BJ (cell line): ENCODE measurements around the gene CRACR2B. TPM values are rescaled to one million over a fixed set of nuclear protein-coding genes. Genes with fewer than 3 reads are reported as not detected.

Source experiments
- CTCF ChIA-PET: fragments of 350-600 bp; formaldehyde crosslinking; extraction: SDS; loops from one replicate; lab custom pipeline; 2021; ENCODE audit warnings: antibody characterized with exemption, inconsistent platforms; lab: Yijun Ruan, JAX
- POLR2A ChIA-PET: fragments of 300-600 bp; sonication (Branson Sonifier 250); formaldehyde crosslinking; extraction: SDS; loops from one replicate; lab custom pipeline; 2021; ENCODE audit warnings: antibody characterized with exemption; lab: Charles Lee
- DNase-seq: peaks from one replicate; pipeline ENCODE4 v3.0.0-alpha.2; 2011; ENCODE audit warnings: low read depth
- H3K27me3 ChIP-seq: 2 replicates; pipeline ENCODE4 v1.6.0; 2011; ENCODE audit warnings: low read length; ENCODE audit not compliant: control insufficient read depth, insufficient read depth
- H3K36me3 ChIP-seq: 2 replicates; pipeline ENCODE4 v1.5.1; 2011; ENCODE audit warnings: low read length; ENCODE audit not compliant: control insufficient read depth, insufficient read depth
- H3K4me3 ChIP-seq: 2 replicates; pipeline ENCODE4 v1.5.1; 2011; ENCODE audit warnings: low read depth, mild to moderate bottlenecking, control low read depth, low read length
- polyA plus RNA-seq: library from polyadenylated mRNA; depleted of rRNA; stranded (reverse); fragments of >200 nt; gene quantifications from 2 replicates; pipeline ENCODE4 v1.2.3, GENCODE V29; 2011
- TF ChIP-seq, protein P1 (sequence below): IDR thresholded peaks from 2 replicates; pipeline ENCODE4 v1.5.1; 2011; ENCODE audit warnings: low read depth, mild to moderate bottlenecking, control low read depth, inconsistent platforms, low read length, moderate library complexity; ENCODE audit not compliant: insufficient read depth

Gene CRACR2B
- polyA plus RNA-seq, 1 experiment: 0.16 TPM

DNA sequence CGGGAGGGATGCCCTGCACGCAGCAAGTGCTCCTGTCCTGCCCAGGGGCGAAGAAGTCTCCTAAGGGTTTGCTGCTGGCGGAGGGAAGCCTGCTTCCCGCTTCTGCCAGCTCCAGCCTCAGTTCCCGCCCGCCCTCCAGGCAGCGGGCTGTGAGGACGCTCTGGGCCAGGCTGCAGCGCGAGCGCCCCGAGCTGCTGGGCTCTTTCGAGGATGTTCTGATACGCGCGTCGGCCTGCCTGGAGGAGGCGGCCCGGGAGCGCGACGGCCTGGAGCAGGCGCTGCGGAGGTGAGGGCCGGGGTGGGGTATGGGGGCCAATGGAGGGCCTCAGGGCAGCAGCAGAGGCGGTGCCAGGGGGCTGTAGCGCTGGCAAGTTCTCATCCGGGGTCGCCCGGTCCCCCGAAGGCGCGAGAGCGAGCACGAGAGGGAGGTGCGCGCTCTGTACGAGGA lies 2.2 kb downstream of the CRACR2B start:
- ChIA-PET CTCF (interaction anchor here (0.7 to 2.5 kb wide), 3 partner anchors 8 to 11 kb away, joined by 3 to 8 read pairs (median 3); partner anchors contain the start of gene PNPLA2), POLR2A (interaction anchor here (0.5 to 1.0 kb wide), 2 partner anchors 11 to 15 kb away, joined by 11 to 13 read pairs; partner anchors contain the start of gene PNPLA2)
- H3K4me3 ChIP-seq: peak overlapping the region; percentile 23
- peaks cover 8% of the 10 kb centered on the region for H3K36me3 ChIP-seq
- TF ChIP-seq, protein P1, sequence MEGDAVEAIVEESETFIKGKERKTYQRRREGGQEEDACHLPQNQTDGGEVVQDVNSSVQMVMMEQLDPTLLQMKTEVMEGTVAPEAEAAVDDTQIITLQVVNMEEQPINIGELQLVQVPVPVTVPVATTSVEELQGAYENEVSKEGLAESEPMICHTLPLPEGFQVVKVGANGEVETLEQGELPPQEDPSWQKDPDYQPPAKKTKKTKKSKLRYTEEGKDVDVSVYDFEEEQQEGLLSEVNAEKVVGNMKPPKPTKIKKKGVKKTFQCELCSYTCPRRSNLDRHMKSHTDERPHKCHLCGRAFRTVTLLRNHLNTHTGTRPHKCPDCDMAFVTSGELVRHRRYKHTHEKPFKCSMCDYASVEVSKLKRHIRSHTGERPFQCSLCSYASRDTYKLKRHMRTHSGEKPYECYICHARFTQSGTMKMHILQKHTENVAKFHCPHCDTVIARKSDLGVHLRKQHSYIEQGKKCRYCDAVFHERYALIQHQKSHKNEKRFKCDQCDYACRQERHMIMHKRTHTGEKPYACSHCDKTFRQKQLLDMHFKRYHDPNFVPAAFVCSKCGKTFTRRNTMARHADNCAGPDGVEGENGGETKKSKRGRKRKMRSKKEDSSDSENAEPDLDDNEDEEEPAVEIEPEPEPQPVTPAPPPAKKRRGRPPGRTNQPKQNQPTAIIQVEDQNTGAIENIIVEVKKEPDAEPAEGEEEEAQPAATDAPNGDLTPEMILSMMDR: no peak
- DNase-seq: no peak
- H3K27me3 ChIP-seq: no peaks in the 10 kb centered on the region

DNA sequence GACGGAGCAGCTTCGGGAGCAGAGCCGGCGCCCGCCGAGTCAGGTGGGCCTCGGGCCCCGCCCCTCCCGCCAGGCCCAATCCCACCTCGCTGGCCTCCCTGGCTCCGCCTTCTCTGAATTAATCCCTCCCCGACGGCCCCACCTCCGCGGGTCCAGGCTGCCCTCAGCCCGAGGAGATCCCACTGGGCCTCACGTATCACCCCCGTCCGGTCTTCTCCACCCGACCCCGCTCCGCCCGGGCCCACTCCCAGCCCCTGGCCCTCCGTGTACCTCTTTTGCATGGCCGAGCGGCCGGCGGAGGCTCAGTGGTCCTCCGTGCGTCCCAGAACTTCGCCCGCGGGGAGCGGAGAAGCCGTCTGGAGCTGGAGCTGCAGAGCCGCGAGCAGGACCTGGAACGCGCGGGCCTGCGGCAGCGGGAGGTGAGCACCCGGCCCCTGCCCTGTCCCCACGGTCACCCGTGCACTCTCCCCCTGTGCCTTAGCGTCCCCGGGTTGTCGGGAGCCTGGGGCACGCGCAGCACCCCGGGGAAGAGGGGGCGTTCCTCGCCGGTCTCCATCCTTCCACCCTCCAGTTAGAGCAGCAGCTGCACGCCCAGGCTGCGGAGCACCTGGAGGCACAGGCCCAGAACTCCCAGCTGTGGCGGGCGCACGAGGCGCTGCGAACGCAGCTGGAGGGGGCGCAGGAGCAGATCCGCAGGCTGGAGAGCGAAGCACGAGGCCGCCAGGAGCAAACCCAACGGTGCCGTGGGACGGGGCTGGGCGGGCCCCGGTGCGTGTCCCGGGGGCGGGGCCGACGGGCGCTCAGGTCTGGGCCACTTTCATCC lies 2.8 kb downstream of the CRACR2B start:
- H3K36me3 ChIP-seq: peaks cover 3% of the 10 kb centered on the region; the same call in 1 of the 2 replicates
- TF ChIP-seq, protein P1: no peak
- peak overlapping the region; percentile 30 for H3K4me3 ChIP-seq
- DNase-seq: no peak
- ChIA-PET POLR2A (interaction anchor here (1.0 kb wide), 1 partner anchor 12 kb away, joined by 11 read pairs; the partner anchor contains the start of gene PNPLA2), CTCF (interaction anchor here (0.7 to 2.5 kb wide), 4 partner anchors 10 to 221 kb away, joined by 3 to 8 read pairs (median 6); partner anchors contain the start of gene PNPLA2)
- no peaks in the 10 kb centered on the region for H3K27me3 ChIP-seq

DNA sequence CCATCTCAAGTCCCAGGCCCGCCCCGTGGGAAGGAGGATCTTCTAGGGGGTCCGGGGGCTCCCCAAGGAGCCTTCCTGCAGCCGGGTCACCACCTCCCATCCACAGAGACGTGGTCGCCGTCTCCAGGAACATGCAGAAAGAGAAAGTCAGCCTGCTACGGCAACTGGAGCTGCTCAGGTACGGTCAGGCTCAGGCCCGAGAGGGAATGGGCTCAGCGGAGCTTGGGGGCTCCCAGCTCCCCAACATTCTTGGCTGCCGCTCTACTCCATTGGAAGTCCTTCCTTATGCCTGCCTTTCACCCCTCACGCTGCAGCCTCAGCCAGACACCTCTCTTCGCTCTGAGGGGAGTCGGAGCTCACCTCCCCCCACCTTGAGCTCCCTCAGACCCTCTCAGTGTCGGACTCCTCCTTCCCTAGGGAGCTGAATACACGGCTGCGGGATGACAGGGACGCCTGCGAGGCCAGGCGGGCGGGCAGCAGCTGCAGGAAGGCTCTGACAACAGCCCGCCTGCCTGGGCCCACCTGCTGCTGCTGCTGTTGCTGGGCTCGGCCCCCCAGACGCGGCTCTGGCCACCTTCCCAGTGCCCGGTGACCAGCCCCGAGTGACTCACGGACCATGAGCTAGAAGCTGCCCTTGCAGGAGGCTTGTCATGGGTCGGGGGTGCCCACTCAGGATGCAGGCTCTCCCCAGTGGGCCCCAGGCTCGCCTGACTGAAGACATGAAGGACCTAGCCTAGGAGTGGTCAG lies 3.6 kb downstream of the CRACR2B start:
- peaks cover 3% of the 10 kb centered on the region for H3K36me3 ChIP-seq
- no peak overlapping the region for H3K4me3 ChIP-seq
- ChIA-PET POLR2A (no interaction called here), CTCF (interaction anchor here (0.5 to 2.5 kb wide), 4 partner anchors 9 to 220 kb away, joined by 4 to 8 read pairs (median 6); partner anchors contain the start of gene PNPLA2)
- no peak for DNase-seq
- no peaks in the 10 kb centered on the region for H3K27me3 ChIP-seq
- TF ChIP-seq, protein P1: no peak

DNA sequence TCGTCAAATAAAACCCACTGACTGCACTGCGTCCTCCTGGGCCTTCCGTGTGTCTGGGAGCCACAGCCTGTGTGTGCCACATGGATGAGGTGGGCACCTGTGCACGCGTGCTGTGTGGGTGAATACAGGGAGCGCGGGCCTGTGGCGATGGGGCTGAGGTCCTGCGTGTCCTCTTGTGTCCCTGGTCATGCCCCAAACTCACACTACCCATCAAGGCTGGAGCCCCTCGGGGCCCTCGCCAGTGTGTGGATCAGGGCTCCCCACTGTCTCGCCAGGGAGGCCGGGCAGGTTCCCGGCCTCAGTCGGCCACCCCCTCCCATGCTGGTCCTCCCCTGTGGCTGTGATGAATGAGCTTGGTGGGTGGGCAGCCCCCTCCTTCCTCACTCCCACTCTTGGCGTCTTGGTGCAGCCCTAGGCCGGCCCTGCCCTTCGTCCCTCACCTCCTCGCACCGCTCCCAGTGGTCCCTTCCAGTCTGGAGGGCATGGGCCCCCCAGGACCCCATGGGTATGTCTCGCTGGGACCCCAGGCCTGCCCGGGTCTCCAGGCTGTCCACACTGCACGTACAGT lies 4.3 kb downstream of the CRACR2B start:
- peaks cover 9% of the 10 kb centered on the region for H3K36me3 ChIP-seq
- TF ChIP-seq, protein P1: no peak

More for the DNA sequence above, 4.3 kb downstream of the CRACR2B start:
- no peak for DNase-seq
- ChIA-PET POLR2A (interaction anchor here (1.1 to 3.1 kb wide), 3 partner anchors 11 to 13 kb away, joined by 4 to 15 read pairs (median 6); partner anchors contain the start of genes PNPLA2 and TSPAN4), CTCF (interaction anchor here (0.5 to 2.0 kb wide), 4 partner anchors 9 to 168 kb away, joined by 4 to 8 read pairs (median 4); partner anchors contain the start of gene PNPLA2)
- H3K27me3 ChIP-seq: no peaks in the 10 kb centered on the region
- H3K4me3 ChIP-seq: peak overlapping the region; percentile 53
